ENCODE results near the gene LRR1. TPM values are rescaled to one million over a fixed set of nuclear protein-coding genes. Genes with fewer than 3 reads are reported as not detected.
A peak's percentile ranks its signal among the peaks of the same experiment; 100 is the strongest.

LRR1 gene
- total and polyA plus RNA-seq, 4 donors: 6.8 to 11.3 (median 9.6) TPM

DNA sequence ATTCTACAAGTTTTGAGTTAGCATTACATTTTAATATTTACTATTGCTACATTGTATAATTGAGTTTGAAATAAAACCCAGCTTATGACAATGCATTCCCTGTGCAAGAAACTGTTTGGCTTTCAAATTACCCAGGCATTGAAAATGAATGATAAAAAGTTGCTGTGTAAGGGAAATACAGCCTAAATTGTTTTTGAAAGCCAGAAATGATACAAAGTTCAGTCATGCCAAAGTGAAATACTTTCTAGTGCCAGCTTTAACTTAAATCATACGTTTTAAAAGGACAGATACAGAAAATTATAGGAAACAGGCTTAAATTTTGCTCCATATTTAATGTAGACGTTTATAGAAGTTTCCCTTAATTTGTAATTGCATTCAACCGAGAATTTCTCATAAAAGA lies 24.6 kb downstream of the LRR1 start:
- H3K9me3 ChIP-seq (ENCODE audit: control insufficient read depth, insufficient read depth, low read length): no peaks in the 10 kb centered on the region
- peaks cover 11% of the 10 kb centered on the region for H3K4me1 ChIP-seq (ENCODE audit: control insufficient read depth, insufficient read depth, low read length)
- DNase-seq (ENCODE audit: low read depth in 4 of 6, low spot score in 6 of 6): no peak
- H3K27me3 ChIP-seq (ENCODE audit: control insufficient read depth, insufficient read depth, low read length): no peaks in the 10 kb centered on the region
- no peak overlapping the region for H3K4me3 ChIP-seq (ENCODE audit: low read depth, low read length)
- H3K27ac ChIP-seq (ENCODE audit: low read depth, low read length): no peak overlapping the region
- H3K36me3 ChIP-seq (ENCODE audit: control insufficient read depth, insufficient read depth, low read length): peaks cover 14% of the 10 kb centered on the region
- no CpG with 5 or more reads among the region's 3 CpGs for WGBS (ENCODE audit: insufficient coverage)

DNA sequence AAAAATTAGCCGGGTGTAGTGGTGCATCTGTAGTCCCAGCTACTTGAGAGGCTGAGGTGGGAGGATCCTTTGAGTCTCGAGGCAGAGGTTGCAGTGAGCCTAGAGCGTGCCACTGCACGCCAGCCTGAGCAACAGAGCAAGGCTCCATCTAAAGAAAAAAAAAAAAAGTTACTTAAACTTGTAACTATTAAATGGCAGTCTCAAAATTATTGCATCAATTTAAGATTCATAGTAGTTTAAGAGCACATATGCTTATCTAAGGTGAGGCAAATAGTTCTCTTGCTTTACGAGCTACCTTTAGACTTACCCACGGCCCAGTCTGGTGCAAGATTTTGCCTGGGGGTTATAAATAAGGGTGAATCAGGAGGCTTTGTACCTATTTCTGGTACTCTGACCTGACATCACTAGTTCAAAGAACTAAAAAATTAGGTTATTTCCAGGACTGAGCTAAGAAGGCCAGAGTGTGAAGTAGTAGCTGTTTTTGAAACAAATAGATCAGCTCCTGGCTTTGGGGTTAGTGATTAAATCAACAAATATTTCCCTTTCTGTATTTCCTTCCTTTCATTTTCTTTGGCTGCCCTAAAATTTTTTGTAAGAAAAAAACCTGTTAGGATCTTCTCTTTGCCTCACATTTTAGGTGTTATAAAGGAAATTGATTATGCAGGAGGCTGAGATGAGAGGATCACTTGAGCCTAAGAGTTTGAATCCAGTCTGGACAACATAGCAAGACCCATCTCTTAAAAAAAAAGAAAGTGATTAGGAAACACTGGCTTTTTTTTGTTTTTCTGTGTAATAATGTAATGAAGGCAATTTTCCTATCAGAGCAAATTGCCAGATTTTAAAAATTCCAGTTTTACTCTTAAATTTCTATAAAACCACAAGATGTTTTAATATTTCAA lies 25.4 kb downstream of the LRR1 start:
- Histone ChIP-seq H3K27ac (ENCODE audit: low read depth, low read length) (no peak overlapping the region), H3K27me3 (ENCODE audit: control insufficient read depth, insufficient read depth, low read length) (no peaks in the 10 kb centered on the region), H3K4me3 (ENCODE audit: low read depth, low read length) (no peak overlapping the region), H3K4me1 (ENCODE audit: control insufficient read depth, insufficient read depth, low read length) (peaks cover 11% of the 10 kb centered on the region), H3K9me3 (ENCODE audit: control insufficient read depth, insufficient read depth, low read length) (no peaks in the 10 kb centered on the region), H3K36me3 (ENCODE audit: control insufficient read depth, insufficient read depth, low read length) (peaks cover 16% of the 10 kb centered on the region)
- WGBS (ENCODE audit: insufficient coverage): 80% methylated on average over 1 of the region's 6 CpGs
- no peak for DNase-seq (ENCODE audit: low read depth in 4 of 6, low spot score in 6 of 6)

DNA sequence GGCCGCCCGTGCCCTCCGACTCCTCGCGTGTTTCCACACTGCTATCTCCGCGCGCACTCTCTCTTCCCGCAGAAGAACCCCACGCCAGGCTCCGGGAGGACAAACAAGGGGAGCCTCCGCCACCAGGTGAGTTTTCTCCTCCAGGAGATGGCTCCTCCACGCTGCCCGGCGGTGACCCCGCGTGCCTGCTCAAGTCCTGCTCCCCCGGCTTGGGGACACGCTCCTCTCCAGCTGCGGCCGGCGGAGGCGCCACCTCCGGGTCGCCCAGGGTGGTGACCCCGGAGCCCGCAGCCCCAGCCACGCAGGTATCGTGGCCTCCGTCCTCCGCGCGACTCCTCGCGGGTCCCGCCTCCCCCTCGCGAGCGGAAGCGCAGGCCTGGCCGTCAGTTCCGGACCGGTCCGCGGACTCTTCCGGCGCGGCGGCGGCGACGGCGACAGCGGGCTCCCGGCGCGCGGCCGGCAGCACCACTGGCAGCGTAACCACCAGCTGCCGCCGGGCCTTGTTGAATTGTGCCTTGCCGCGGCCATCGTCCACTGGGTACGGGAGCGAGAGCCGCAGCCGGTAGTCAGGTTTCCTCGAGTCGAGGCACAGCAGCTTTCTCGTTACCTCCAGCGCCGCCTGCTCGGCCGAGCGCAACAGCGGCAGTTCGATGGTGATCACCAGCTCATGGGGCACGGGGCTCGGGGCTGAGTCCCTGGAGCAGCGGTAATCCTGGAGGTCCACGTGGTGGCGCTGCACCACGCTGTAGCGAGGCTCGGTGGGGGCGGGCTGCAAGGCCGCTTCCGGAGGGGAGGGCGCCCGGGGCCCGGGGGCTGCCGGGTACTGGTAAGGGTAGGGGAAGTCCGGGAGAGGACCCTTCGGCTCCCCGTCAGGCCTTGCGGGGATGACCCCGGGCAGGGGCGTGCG lies 35.2 kb downstream of the LRR1 start:
- DNase-seq (ENCODE audit: low read depth in 4 of 6, low spot score in 6 of 6): peak; percentile 82 to 98 (median 92)
- H3K4me1 ChIP-seq (ENCODE audit: control insufficient read depth, insufficient read depth, low read length): peaks cover 33% of the 10 kb centered on the region
- peaks cover 10% of the 10 kb centered on the region for H3K36me3 ChIP-seq (ENCODE audit: control insufficient read depth, insufficient read depth, low read length)
- peak overlapping the region; percentile 89 for H3K4me3 ChIP-seq (ENCODE audit: low read depth, low read length)
- peak overlapping the region; percentile 97 for H3K27ac ChIP-seq (ENCODE audit: low read depth, low read length)
- no peaks in the 10 kb centered on the region for H3K9me3 ChIP-seq (ENCODE audit: control insufficient read depth, insufficient read depth, low read length)
- WGBS (ENCODE audit: insufficient coverage): under 1% methylated on average over 101 of the region's 101 CpGs
- no peaks in the 10 kb centered on the region for H3K27me3 ChIP-seq (ENCODE audit: control insufficient read depth, insufficient read depth, low read length)

GRCh38 chr14:49634547-49635334 lies 36.0 kb downstream of the LRR1 start, which contains the start of gene DNAAF2:
Gene DNAAF2 (minus strand): TSS chr14:49635244. CDS start chr14:49635149, 95 bp downstream.
- H3K27ac ChIP-seq (ENCODE audit: low read depth, low read length): peak within 1 kb of the TSS; percentile 97
- peaks cover 29% of the 10 kb centered on the region for H3K4me1 ChIP-seq (ENCODE audit: control insufficient read depth, insufficient read depth, low read length)
- H3K4me3 ChIP-seq (ENCODE audit: low read depth, low read length): peak within 1 kb of the TSS; percentile 89
- no peaks in the 10 kb centered on the region for H3K27me3 ChIP-seq (ENCODE audit: control insufficient read depth, insufficient read depth, low read length)
- H3K36me3 ChIP-seq (ENCODE audit: control insufficient read depth, insufficient read depth, low read length): peaks cover 9% of the 10 kb centered on the region
- peak; percentile 36 to 89 (median 50) for DNase-seq (ENCODE audit: low read depth in 4 of 6, low spot score in 6 of 6)
- WGBS (ENCODE audit: insufficient coverage): under 1% methylated on average over 77 of the region's 80 CpGs
- no peaks in the 10 kb centered on the region for H3K9me3 ChIP-seq (ENCODE audit: control insufficient read depth, insufficient read depth, low read length)

GRCh38 chr14:49636866-49637265 lies 38.1 kb downstream of the LRR1 start:
- Histone ChIP-seq H3K36me3 (ENCODE audit: control insufficient read depth, insufficient read depth, low read length) (peaks cover 9% of the 10 kb centered on the region), H3K27me3 (ENCODE audit: control insufficient read depth, insufficient read depth, low read length) (no peaks in the 10 kb centered on the region), H3K4me1 (ENCODE audit: control insufficient read depth, insufficient read depth, low read length) (peaks cover 26% of the 10 kb centered on the region), H3K27ac (ENCODE audit: low read depth, low read length) (no peak overlapping the region), H3K4me3 (ENCODE audit: low read depth, low read length) (no peak overlapping the region), H3K9me3 (ENCODE audit: control insufficient read depth, insufficient read depth, low read length) (no peaks in the 10 kb centered on the region)
- WGBS (ENCODE audit: insufficient coverage): 83% methylated on average over 1 of the region's 1 CpG
- DNase-seq (ENCODE audit: low read depth in 4 of 6, low spot score in 6 of 6): no peak

GRCh38 chr14:49637534-49638078 lies 38.9 kb downstream of the LRR1 start:
- no peaks in the 10 kb centered on the region for H3K27me3 ChIP-seq (ENCODE audit: control insufficient read depth, insufficient read depth, low read length)
- no CpG with 5 or more reads among the region's 3 CpGs for WGBS (ENCODE audit: insufficient coverage)

GRCh38 chr14:49640540-49641417 lies 42.0 kb downstream of the LRR1 start:
- WGBS (ENCODE audit: insufficient coverage): no CpG with 5 or more reads among the region's 7 CpGs
- Histone ChIP-seq H3K27ac (ENCODE audit: low read depth, low read length) (no peak overlapping the region), H3K4me3 (ENCODE audit: low read depth, low read length) (no peak overlapping the region), H3K4me1 (ENCODE audit: control insufficient read depth, insufficient read depth, low read length) (peaks cover 9% of the 10 kb centered on the region), H3K27me3 (ENCODE audit: control insufficient read depth, insufficient read depth, low read length) (no peaks in the 10 kb centered on the region), H3K36me3 (ENCODE audit: control insufficient read depth, insufficient read depth, low read length) (peaks cover 9% of the 10 kb centered on the region), H3K9me3 (ENCODE audit: control insufficient read depth, insufficient read depth, low read length) (no peaks in the 10 kb centered on the region)
- no peak for DNase-seq (ENCODE audit: low read depth in 4 of 6, low spot score in 6 of 6)

More at GRCh38 chr14:49637534-49638078, 38.9 kb downstream of the LRR1 start:
- DNase-seq (ENCODE audit: low read depth in 4 of 6, low spot score in 6 of 6): no peak
- H3K4me3 ChIP-seq (ENCODE audit: low read depth, low read length): no peak overlapping the region
- H3K4me1 ChIP-seq (ENCODE audit: control insufficient read depth, insufficient read depth, low read length): peaks cover 22% of the 10 kb centered on the region
- peaks cover 9% of the 10 kb centered on the region for H3K36me3 ChIP-seq (ENCODE audit: control insufficient read depth, insufficient read depth, low read length)
- H3K27ac ChIP-seq (ENCODE audit: low read depth, low read length): no peak overlapping the region
- H3K9me3 ChIP-seq (ENCODE audit: control insufficient read depth, insufficient read depth, low read length): no peaks in the 10 kb centered on the region

DNA sequence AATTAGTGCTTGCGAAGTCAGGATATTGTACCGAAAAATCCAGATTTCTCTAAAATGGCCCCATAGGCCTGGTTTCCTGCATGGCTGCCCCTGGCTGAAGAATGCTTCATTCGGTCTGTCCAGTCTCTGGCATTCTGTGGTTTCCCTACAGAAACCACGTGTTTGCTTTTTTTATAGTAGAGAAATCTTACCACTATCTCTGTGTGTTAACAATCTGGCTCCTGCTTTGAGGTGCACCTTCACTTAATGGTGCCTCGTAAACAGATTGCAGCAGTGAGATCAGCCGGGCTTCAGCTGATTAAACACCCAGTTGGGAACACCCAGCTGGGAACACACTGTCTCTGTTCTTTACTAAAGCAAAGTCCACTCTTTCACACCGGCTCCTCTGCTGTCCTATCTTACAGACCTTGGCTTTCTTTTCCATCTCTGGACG lies 43.0 kb downstream of the LRR1 start:
- WGBS (ENCODE audit: insufficient coverage): 68% methylated on average over 7 of the region's 8 CpGs
- H3K36me3 ChIP-seq (ENCODE audit: control insufficient read depth, insufficient read depth, low read length): peaks cover 10% of the 10 kb centered on the region
- no peaks in the 10 kb centered on the region for H3K9me3 ChIP-seq (ENCODE audit: control insufficient read depth, insufficient read depth, low read length)
- DNase-seq (ENCODE audit: low read depth in 4 of 6, low spot score in 6 of 6): peak in 1 of 6 donors; percentile 31
- no peaks in the 10 kb centered on the region for H3K27me3 ChIP-seq (ENCODE audit: control insufficient read depth, insufficient read depth, low read length)
- peaks cover 4% of the 10 kb centered on the region for H3K4me1 ChIP-seq (ENCODE audit: control insufficient read depth, insufficient read depth, low read length)
- H3K4me3 ChIP-seq (ENCODE audit: low read depth, low read length): no peak overlapping the region
- H3K27ac ChIP-seq (ENCODE audit: low read depth, low read length): no peak overlapping the region

Measured in spinal cord (tissue), 10 donors.